Measurements from ENCODE around the gene NEBL. TPM values are rescaled to one million over a fixed set of nuclear protein-coding genes. Genes with fewer than 3 reads are reported as not detected.

Gene NEBL
- total and polyA plus RNA-seq, 8 donors: 4.1 to 18.7 (median 15.1) TPM

GRCh38 chr10:20927456-20927855, 30.3 kb upstream of the NEBL start:
- no peak for ATAC-seq
- Histone ChIP-seq H3K27me3 (no peaks in the 10 kb centered on the region), H3K27ac (no peak overlapping the region), H3K9me3 (no peaks in the 10 kb centered on the region), H3K4me1 (no peaks in the 10 kb centered on the region), H3K36me3 (no peaks in the 10 kb centered on the region), H3K4me3 (no peak overlapping the region)
- no peak for TF ChIP-seq CTCF (IDR thresholded peaks at IDR 0.05)
- 56 to 58% methylated on average over 2 of the region's 2 CpGs for WGBS, 2 donors
- no peak for DNase-seq
- no peak for FAIRE-seq
- intact Hi-C loops (cut with DNase I): no loop called here

- no peaks in the 10 kb centered on the region for H3K4me1 ChIP-seq
- no peak for TF ChIP-seq CTCF (IDR thresholded peaks at IDR 0.05)
- no peaks in the 10 kb centered on the region for H3K9me3 ChIP-seq
- H3K4me3 ChIP-seq: no peak overlapping the region
- no peak for ATAC-seq
- no peaks in the 10 kb centered on the region for H3K36me3 ChIP-seq
- no peaks in the 10 kb centered on the region for H3K27me3 ChIP-seq
- 83 to 85% methylated on average over 5 of the region's 5 CpGs for WGBS, 2 donors
- intact Hi-C loops (cut with DNase I): no loop called here
- no peak for DNase-seq
- FAIRE-seq: no peak
- H3K27ac ChIP-seq: no peak overlapping the region
Observed at GRCh38 chr10:20922451-20922850, 25.3 kb upstream of the NEBL start.

- 89 to 92% methylated on average over 4 of the region's 4 CpGs for WGBS, 2 donors
- Histone ChIP-seq H3K4me3 (no peak overlapping the region), H3K27me3 (no peaks in the 10 kb centered on the region), H3K36me3 (no peaks in the 10 kb centered on the region), H3K9me3 (no peaks in the 10 kb centered on the region), H3K4me1 (no peaks in the 10 kb centered on the region), H3K27ac (no peak overlapping the region)
- TF ChIP-seq CTCF (IDR thresholded peaks at IDR 0.05): no peak
- DNase-seq (no peak), ATAC-seq (no peak), FAIRE-seq (no peak)
- intact Hi-C loops (cut with DNase I): no loop called here
Observed at GRCh38 chr10:20922033-20922432, 24.9 kb upstream of the NEBL start.

- intact Hi-C loops (cut with DNase I): no loop called here
- DNase-seq: no peak
- Histone ChIP-seq H3K27me3 (no peaks in the 10 kb centered on the region), H3K27ac (no peak overlapping the region), H3K4me1 (no peaks in the 10 kb centered on the region), H3K9me3 (no peaks in the 10 kb centered on the region), H3K36me3 (no peaks in the 10 kb centered on the region), H3K4me3 (no peak overlapping the region)
- no peak for TF ChIP-seq CTCF (IDR thresholded peaks at IDR 0.05)
- no peak for ATAC-seq
- FAIRE-seq: no peak
- 96 to 97% methylated on average over 2 of the region's 2 CpGs for WGBS, 2 donors
Observed at GRCh38 chr10:20920061-20920460, 22.9 kb upstream of the NEBL start.

- no peak for ATAC-seq
- no peaks in the 10 kb centered on the region for H3K4me1 ChIP-seq
- no peaks in the 10 kb centered on the region for H3K9me3 ChIP-seq
- no peak overlapping the region for H3K27ac ChIP-seq
- no peak for DNase-seq
- FAIRE-seq: no peak
- TF ChIP-seq CTCF (IDR thresholded peaks at IDR 0.05): no peak
- intact Hi-C loops (cut with DNase I): no loop called here
- no peaks in the 10 kb centered on the region for H3K27me3 ChIP-seq
- 92 to 93% methylated on average over 4 of the region's 4 CpGs for WGBS, 2 donors
- H3K4me3 ChIP-seq: no peak overlapping the region
- H3K36me3 ChIP-seq: no peaks in the 10 kb centered on the region
Observed at GRCh38 chr10:20919481-20919880, 22.4 kb upstream of the NEBL start.
